Measurements from ENCODE around the gene SLC46A2. TPM values are rescaled to one million over a fixed set of nuclear protein-coding genes. Genes with fewer than 3 reads are reported as not detected.

SLC46A2 gene
- total RNA-seq, 1 experiment from 2014 or later = not detected

- no peak overlapping the region for H3K4me3 ChIP-seq (ENCODE audit: low read depth, low read length, poor library complexity, severe bottlenecking)
- BruUV-seq (replicated peaks) = no TSS peak
- POLR2A ChIA-PET (ENCODE audit: low non-redundant PET) = no interaction called here
- H3K27ac ChIP-seq (ENCODE audit: low read depth, low read length, poor library complexity, severe bottlenecking) = no peak overlapping the region
- CTCF ChIA-PET = no interaction called here
- no peaks in the 10 kb centered on the region for H3K4me1 ChIP-seq (ENCODE audit: insufficient read depth, low read length, poor library complexity, severe bottlenecking)
- no peaks in the 10 kb centered on the region for H3K27me3 ChIP-seq (replicated peaks; ENCODE audit: insufficient read depth, low read depth, low read length, poor library complexity)
- H3K9me3 ChIP-seq (ENCODE audit: low read depth, low read length, poor library complexity, severe bottlenecking) = no peaks in the 10 kb centered on the region
- H3K36me3 ChIP-seq (ENCODE audit: insufficient read depth, low read length, poor library complexity, severe bottlenecking) = no peaks in the 10 kb centered on the region
- no peak for TF ChIP-seq CTCF (conservative IDR thresholded peaks at IDR 0.05; ENCODE audit: low read depth, low read length)
- no peak for TF ChIP-seq EZH2 (IDR thresholded peaks at IDR 0.05; ENCODE audit: borderline replicate concordance, low read depth, low read length, poor library complexity, severe bottlenecking)
- DNase-seq (ENCODE audit: low spot score) = no peak
- intact Hi-C loops (cut with micrococcal nuclease; ENCODE audit: unreplicated experiment) = no loop called here
Measured at GRCh38 chr9:112884101-112884500, 6.6 kb downstream of the SLC46A2 start.

GRCh38 chr9:112881331-112881730 is 9.3 kb downstream of the SLC46A2 start:
- H3K4me3 ChIP-seq (ENCODE audit: low read depth, low read length, poor library complexity, severe bottlenecking) = no peak overlapping the region
- H3K36me3 ChIP-seq (ENCODE audit: insufficient read depth, low read length, poor library complexity, severe bottlenecking) = no peaks in the 10 kb centered on the region
- no peaks in the 10 kb centered on the region for H3K4me1 ChIP-seq (ENCODE audit: insufficient read depth, low read length, poor library complexity, severe bottlenecking)
- ChIA-PET CTCF (no interaction called here), POLR2A (ENCODE audit: low non-redundant PET) (no interaction called here)
- intact Hi-C loops (cut with micrococcal nuclease; ENCODE audit: unreplicated experiment) = no loop called here
- H3K9me3 ChIP-seq (ENCODE audit: low read depth, low read length, poor library complexity, severe bottlenecking) = no peaks in the 10 kb centered on the region
- BruUV-seq (replicated peaks) = no TSS peak
- DNase-seq (ENCODE audit: low spot score) = no peak
- no peaks in the 10 kb centered on the region for H3K27me3 ChIP-seq (replicated peaks; ENCODE audit: insufficient read depth, low read depth, low read length, poor library complexity)
- TF ChIP-seq EZH2 (IDR thresholded peaks at IDR 0.05; ENCODE audit: borderline replicate concordance, low read depth, low read length, poor library complexity, severe bottlenecking) = no peak
- TF ChIP-seq CTCF (conservative IDR thresholded peaks at IDR 0.05; ENCODE audit: low read depth, low read length) = no peak
- no peak overlapping the region for H3K27ac ChIP-seq (ENCODE audit: low read depth, low read length, poor library complexity, severe bottlenecking)

- BruUV-seq (replicated peaks) = no TSS peak
- no peaks in the 10 kb centered on the region for H3K36me3 ChIP-seq (ENCODE audit: insufficient read depth, low read length, poor library complexity, severe bottlenecking)
- no peak overlapping the region for H3K4me3 ChIP-seq (ENCODE audit: low read depth, low read length, poor library complexity, severe bottlenecking)
- H3K9me3 ChIP-seq (ENCODE audit: low read depth, low read length, poor library complexity, severe bottlenecking) = no peaks in the 10 kb centered on the region
- TF ChIP-seq CTCF (conservative IDR thresholded peaks at IDR 0.05; ENCODE audit: low read depth, low read length) (no peak), EZH2 (IDR thresholded peaks at IDR 0.05; ENCODE audit: borderline replicate concordance, low read depth, low read length, poor library complexity, severe bottlenecking) (no peak)
- no peak for DNase-seq (ENCODE audit: low spot score)
- ChIA-PET CTCF (no interaction called here), POLR2A (ENCODE audit: low non-redundant PET) (no interaction called here)
- H3K4me1 ChIP-seq (ENCODE audit: insufficient read depth, low read length, poor library complexity, severe bottlenecking) = no peaks in the 10 kb centered on the region
- no peak overlapping the region for H3K27ac ChIP-seq (ENCODE audit: low read depth, low read length, poor library complexity, severe bottlenecking)
- H3K27me3 ChIP-seq (replicated peaks; ENCODE audit: insufficient read depth, low read depth, low read length, poor library complexity) = no peaks in the 10 kb centered on the region
- intact Hi-C loops (cut with micrococcal nuclease; ENCODE audit: unreplicated experiment) = no loop called here
Measured at GRCh38 chr9:112880650-112881049, 10.0 kb downstream of the SLC46A2 start.
